H9 (cell line): ENCODE data around the gene SPATA2L. TPM values are rescaled to one million over a fixed set of nuclear protein-coding genes. Genes with fewer than 3 reads are reported as not detected.

Experiments
- DNase-seq: peaks from one replicate; pipeline ENCODE4 v3.0.0-alpha.2; 2017
- H2AFZ ChIP-seq: one replicate; pipeline ENCODE4 v1.6.1; 2013; ENCODE audit warnings: mild to moderate bottlenecking, low read length, control low read depth, moderate library complexity
- H2AK5ac ChIP-seq: 2 replicates; pipeline ENCODE4 v1.6.1; 2013; ENCODE audit warnings: low read length, control low read depth, mixed read lengths; ENCODE audit not compliant: insufficient read length
- H2BK120ac ChIP-seq: one replicate; pipeline ENCODE4 v1.6.1; 2013; ENCODE audit warnings: low read depth, mild to moderate bottlenecking, low read length, control low read depth, inconsistent platforms; ENCODE audit not compliant: poor library complexity, severe bottlenecking
- H2BK12ac ChIP-seq: 2 replicates; pipeline ENCODE4 v1.6.1; 2013; ENCODE audit warnings: low read length, control low read depth, mixed read lengths, low read depth; ENCODE audit not compliant: insufficient read length
- H2BK15ac ChIP-seq: 2 replicates; pipeline ENCODE4 v1.6.1; 2013; ENCODE audit warnings: low read depth, low read length, control low read depth
- H2BK20ac ChIP-seq: one replicate; pipeline ENCODE4 v1.6.1; 2013; ENCODE audit warnings: low read depth, mild to moderate bottlenecking, low read length, control low read depth, inconsistent platforms; ENCODE audit not compliant: poor library complexity, severe bottlenecking
- H2BK5ac ChIP-seq: 2 replicates; pipeline ENCODE4 v1.6.1; 2013; ENCODE audit warnings: low read length, control low read depth, mixed read lengths; ENCODE audit not compliant: insufficient read length
- H3K14ac ChIP-seq: 2 replicates; pipeline ENCODE4 v1.6.1; 2013; ENCODE audit warnings: low read length, control low read depth; ENCODE audit not compliant: insufficient read depth
- H3K18ac ChIP-seq: 2 replicates; pipeline ENCODE4 v1.6.1; 2013; ENCODE audit warnings: low read depth, mild to moderate bottlenecking, mixed read lengths, low read length, control low read depth; ENCODE audit not compliant: insufficient read length
- H3K23ac ChIP-seq: 2 replicates; pipeline ENCODE4 v1.6.1; 2013; ENCODE audit warnings: low read length, control low read depth, mixed read lengths, low read depth; ENCODE audit not compliant: insufficient read length
- H3K23me2 ChIP-seq: 2 replicates; pipeline ENCODE4 v1.6.1; 2013; ENCODE audit warnings: low read depth, mild to moderate bottlenecking, mixed read lengths, low read length, control low read depth; ENCODE audit not compliant: insufficient read length, poor library complexity, severe bottlenecking
- H3K27ac ChIP-seq: 2 replicates; pipeline ENCODE4 v1.5.1; 2013; ENCODE audit warnings: low read length, control low read depth, mixed read lengths, low read depth; ENCODE audit not compliant: insufficient read length
- H3K27me3 ChIP-seq: 2 replicates; pipeline ENCODE4 v1.6.1; 2013; ENCODE audit warnings: low read length, control low read depth, inconsistent platforms; ENCODE audit not compliant: insufficient read depth
- H3K4ac ChIP-seq: 2 replicates; pipeline ENCODE4 v1.6.1; 2013; ENCODE audit warnings: low read depth, mild to moderate bottlenecking, control low read depth, inconsistent platforms, low read length, moderate library complexity
- H3K4me1 ChIP-seq: 2 replicates; pipeline ENCODE4 v1.6.1; 2013; ENCODE audit warnings: low read length, control low read depth, inconsistent platforms; ENCODE audit not compliant: insufficient read depth
- H3K4me2 ChIP-seq: 2 replicates; pipeline ENCODE4 v1.6.1; 2013; ENCODE audit warnings: low read length, control low read depth, mixed read lengths; ENCODE audit not compliant: insufficient read length, insufficient read depth
- H3K56ac ChIP-seq: 2 replicates; pipeline ENCODE4 v1.6.1; 2013; ENCODE audit warnings: low read depth, mild to moderate bottlenecking, mixed read lengths, low read length, control low read depth; ENCODE audit not compliant: insufficient read length
- H3K79me1 ChIP-seq: 2 replicates; pipeline ENCODE4 v1.6.1; 2013; ENCODE audit warnings: low read depth, mild to moderate bottlenecking, moderate library complexity, low read length, control low read depth, inconsistent platforms; ENCODE audit not compliant: insufficient read depth, poor library complexity, severe bottlenecking
- H3K79me2 ChIP-seq: 2 replicates; pipeline ENCODE4 v1.6.1; 2013; ENCODE audit warnings: low read length, control low read depth, inconsistent platforms; ENCODE audit not compliant: insufficient read depth
- H3K9ac ChIP-seq: 2 replicates; pipeline ENCODE4 v1.6.1; 2013; ENCODE audit warnings: low read length, control low read depth, mixed read lengths; ENCODE audit not compliant: insufficient read length; ENCODE audit errors: extremely low read depth
- H3K9me3 ChIP-seq: one replicate; pipeline ENCODE4 v1.6.1; 2013; ENCODE audit warnings: low read depth, low read length, inconsistent platforms; ENCODE audit not compliant: control insufficient read depth
- H3T11ph ChIP-seq: one replicate; pipeline ENCODE4 v1.6.1; 2013; ENCODE audit warnings: mild to moderate bottlenecking, low read length, control low read depth, inconsistent platforms
- H4K20me1 ChIP-seq: one replicate; pipeline ENCODE4 v1.6.1; 2013; ENCODE audit not compliant: control insufficient read depth, insufficient read length, insufficient read depth
- H4K5ac ChIP-seq: 2 replicates; pipeline ENCODE4 v1.6.1; 2013; ENCODE audit warnings: low read depth, mild to moderate bottlenecking, mixed read lengths, low read length, control low read depth; ENCODE audit not compliant: insufficient read length
- H4K8ac ChIP-seq: replicated peaks from 2 replicates; pipeline ENCODE4 v1.6.1; 2013; ENCODE audit warnings: low read length, control low read depth, mixed read lengths, low read depth; ENCODE audit not compliant: insufficient read length
- H4K91ac ChIP-seq: 2 replicates; pipeline ENCODE4 v1.6.1; 2013; ENCODE audit warnings: low read depth, mild to moderate bottlenecking, moderate library complexity, mixed read lengths, low read length, control low read depth; ENCODE audit not compliant: insufficient read length
- H3K27ac Mint-ChIP-seq, 3 experiments: 2 replicates in 2 of 3; 3 replicates in 1 of 3; pipeline ENCODE4 v1.8.0; 2020 to 2021; ENCODE audit warnings: mixed read lengths in 3 of 3, mild to moderate bottlenecking in 1 of 3, moderate library complexity in 1 of 3
- H3K27me3 Mint-ChIP-seq: 2 replicates; pipeline ENCODE4 v1.8.0; 2021; ENCODE audit warnings: low read depth, mild to moderate bottlenecking, moderate library complexity, mixed read lengths
- H3K36me3 Mint-ChIP-seq, 3 experiments: 2 replicates in 2 of 3; 3 replicates in 1 of 3; pipeline ENCODE4 v1.8.0; 2020 to 2021; ENCODE audit warnings: low read depth in 3 of 3, mixed read lengths in 3 of 3; ENCODE audit not compliant: insufficient read depth in 1 of 3
- H3K4me1 Mint-ChIP-seq, 2 experiments: 2 replicates each; pipeline ENCODE4 v1.8.0; 2020; ENCODE audit warnings: mixed read lengths in 2 of 2
- H3K4me3 Mint-ChIP-seq, 2 experiments: 2 replicates in 1 of 2; 3 replicates in 1 of 2; pipeline ENCODE4 v1.8.0; 2020 to 2021; ENCODE audit warnings: mild to moderate bottlenecking in 2 of 2, mixed read lengths in 2 of 2, moderate library complexity in 1 of 2
- H3K9me3 Mint-ChIP-seq, 2 experiments: 2 replicates in 1 of 2; 3 replicates in 1 of 2; pipeline ENCODE4 v1.8.0; 2020; ENCODE audit warnings: mild to moderate bottlenecking in 2 of 2, mixed read lengths in 2 of 2, moderate library complexity in 1 of 2
- CTCF ChIP-seq: fragments of 200-600 bp; sonication (generic); conservative IDR thresholded peaks from 3 replicates; pipeline ENCODE4 v1.8.0; 2021; ENCODE audit warnings: antibody characterized with exemption, mild to moderate bottlenecking
- WGBS: extraction: QIAGEN DNeasy Blood & Tissue Kit; methylation state at CpG from one replicate; pipeline ENCODE4 v1.1.7; 2013; ENCODE audit warnings: missing lambda C conversion rate, low lambda C conversion rate, mixed read lengths; ENCODE audit not compliant: insufficient read length; ENCODE audit errors: extremely low coverage; 5-methylcytosine and 5-hydroxymethylcytosine counted together
- total RNA-seq: library from RNA; stranded (reverse); gene quantifications from 2 replicates; pipeline ENCODE4 v1.2.1, GENCODE V29; 2021

Gene SPATA2L
- total RNA-seq, 1 experiment from 2014 or later = 27.1 TPM

- H2BK12ac ChIP-seq = no peak within 1 kb of the TSS
- peak; percentile 79 for DNase-seq
- no peaks in the 10 kb centered on the region for H4K20me1 ChIP-seq
- no CpG with 5 or more reads among the region's 103 CpGs for WGBS
- no peak within 1 kb of the TSS for H3K14ac ChIP-seq
- H3T11ph ChIP-seq = no peak within 1 kb of the TSS
- Mint-ChIP-seq H3K4me3 (peak within 1 kb of the TSS; percentile 76 to 87), H3K36me3 (peaks cover 27 to 41% (median 35%) of the 10 kb centered on the region in 3 experiments), H3K27me3 (peaks cover 55% of the 10 kb centered on the region), H3K27ac (peak within 1 kb of the TSS in 2 of 3 experiments; percentile 87; a peak in 5 of 7 replicates), H3K4me1 (peaks cover 14 to 15% of the 10 kb centered on the region in 2 experiments), H3K9me3 (no peaks in the 10 kb centered on the region)
- H3K23me2 ChIP-seq = peaks cover 18% of the 10 kb centered on the region
- H2AFZ ChIP-seq = no peak within 1 kb of the TSS
- H3K56ac ChIP-seq = no peak within 1 kb of the TSS
- no peak within 1 kb of the TSS; the same call in 1 of the 2 replicates for H2BK15ac ChIP-seq
- H4K8ac ChIP-seq = no peak within 1 kb of the TSS
- H3K4me1 ChIP-seq = no peaks in the 10 kb centered on the region
- no peaks in the 10 kb centered on the region for H3K9me3 ChIP-seq
- H3K18ac ChIP-seq = no peak within 1 kb of the TSS
- no peak within 1 kb of the TSS for H4K91ac ChIP-seq
- no peak within 1 kb of the TSS for H2BK5ac ChIP-seq
- peak within 1 kb of the TSS; percentile 64 for H3K4me2 ChIP-seq
- no peak within 1 kb of the TSS for H4K5ac ChIP-seq
- H3K79me2 ChIP-seq = no peaks in the 10 kb centered on the region
- H3K23ac ChIP-seq = no peak within 1 kb of the TSS
- no peak for TF ChIP-seq CTCF
- H2BK120ac ChIP-seq = no peak within 1 kb of the TSS
- no peaks in the 10 kb centered on the region for H3K79me1 ChIP-seq
- no peak within 1 kb of the TSS for H2BK20ac ChIP-seq
- H3K27ac ChIP-seq = no peak within 1 kb of the TSS
- H3K9ac ChIP-seq = peak within 1 kb of the TSS; percentile 10
- no peak within 1 kb of the TSS for H2AK5ac ChIP-seq
- H3K4ac ChIP-seq = no peak within 1 kb of the TSS
- peaks cover 9% of the 10 kb centered on the region; the same call in 1 of the 2 replicates for H3K27me3 ChIP-seq
Observed at GRCh38 chr16:89720813-89721545, 19.5 kb upstream of the SPATA2L start, which contains the start of the genes VPS9D1 and ZNF276. Gene VPS9D1, minus strand, starts transcription at chr16:89720898. Its CDS starts 37 bp downstream, at chr16:89720861. Gene ZNF276, plus strand, starts transcription at chr16:89721537. Its CDS starts 104 bp downstream, at chr16:89721641.
